Activated T-cell treated with anti-CD3 and anti-CD28 coated beads, Interleukin-2, amount 50 U/mL, for 4 hours (primary cell): ENCODE data around the gene DEPDC5. TPM values are rescaled to one million over a fixed set of nuclear protein-coding genes. Genes with fewer than 3 reads are reported as not detected.
A peak's percentile ranks its signal among the peaks of the same experiment; 100 is the strongest.
"Not testable (repeated sequence)": the region's sequence is repeated elsewhere in the genome, so short reads cannot be mapped to it uniquely, and the experiment has no call there.

Source experiments
- ATAC-seq, 2 donors: fragments of 200-7000 bp; cut with Tn5 transposase; one replicate each; pipeline ENCODE4 v1.10.0; 2021
- DNase-seq: peaks from one replicate; pipeline ENCODE4 v3.0.0-alpha.2; 2020
- H3K27me3 Mint-ChIP-seq: one replicate; pipeline ENCODE4 v1.8.0; 2021; ENCODE audit warnings: low read depth, mixed read lengths
- H3K36me3 Mint-ChIP-seq: one replicate; pipeline ENCODE4 v1.8.0; 2022; ENCODE audit warnings: mixed read lengths; ENCODE audit not compliant: insufficient read depth
- H3K4me1 Mint-ChIP-seq: one replicate; pipeline ENCODE4 v1.8.0; 2021; ENCODE audit warnings: low read depth, mixed read lengths
- H3K4me3 Mint-ChIP-seq: one replicate; pipeline ENCODE4 v1.8.0; 2021; ENCODE audit warnings: mild to moderate bottlenecking, moderate library complexity, mixed read lengths
- H3K9me3 Mint-ChIP-seq: one replicate; pipeline ENCODE4 v1.8.0; 2021; ENCODE audit warnings: mixed read lengths
- total RNA-seq, 3 donors: library from RNA; stranded (reverse); gene quantifications; one replicate each; pipeline ENCODE4 v1.2.1, GENCODE V29; 2021

Gene DEPDC5
- total RNA-seq, 3 donors from 2014 or later, result 26.2 to 27.4 (median 27.0) TPM

GRCh38 chr22:31738566-31738965 is 15.3 kb upstream of the DEPDC5 start:
- ATAC-seq (no peak), DNase-seq (no peak)
- no peaks in the 10 kb centered on the region for H3K27me3 Mint-ChIP-seq
- no peaks in the 10 kb centered on the region for H3K9me3 Mint-ChIP-seq
- H3K4me1 Mint-ChIP-seq, result peaks cover 35% of the 10 kb centered on the region
- H3K36me3 Mint-ChIP-seq, result peaks cover 35% of the 10 kb centered on the region
- H3K4me3 Mint-ChIP-seq, result no peak overlapping the region

DNA sequence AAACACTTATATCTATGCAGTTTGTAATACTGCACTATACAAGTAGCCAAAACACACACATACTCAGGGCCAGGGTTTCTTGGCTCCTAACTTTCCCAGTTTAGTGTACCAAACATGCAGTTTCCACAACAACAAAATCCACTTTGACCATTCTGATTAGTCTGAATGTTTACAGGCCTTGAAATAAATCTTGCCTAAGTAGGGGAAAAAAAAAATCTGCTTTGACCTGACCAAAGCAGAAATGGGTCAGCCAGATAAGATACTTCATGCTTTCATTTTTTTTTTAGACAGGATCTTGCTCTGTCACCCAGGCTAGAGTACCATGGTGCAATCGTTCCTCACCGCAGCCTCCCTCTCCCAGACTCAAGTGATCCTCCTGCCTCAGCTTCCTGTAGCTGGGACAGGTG is 14.0 kb upstream of the DEPDC5 start:
- Mint-ChIP-seq H3K4me1 (peaks cover 30% of the 10 kb centered on the region), H3K27me3 (no peaks in the 10 kb centered on the region), H3K36me3 (peaks cover 33% of the 10 kb centered on the region), H3K9me3 (no peaks in the 10 kb centered on the region), H3K4me3 (no peak overlapping the region)
- ATAC-seq, result no peak
- no peak for DNase-seq

DNA sequence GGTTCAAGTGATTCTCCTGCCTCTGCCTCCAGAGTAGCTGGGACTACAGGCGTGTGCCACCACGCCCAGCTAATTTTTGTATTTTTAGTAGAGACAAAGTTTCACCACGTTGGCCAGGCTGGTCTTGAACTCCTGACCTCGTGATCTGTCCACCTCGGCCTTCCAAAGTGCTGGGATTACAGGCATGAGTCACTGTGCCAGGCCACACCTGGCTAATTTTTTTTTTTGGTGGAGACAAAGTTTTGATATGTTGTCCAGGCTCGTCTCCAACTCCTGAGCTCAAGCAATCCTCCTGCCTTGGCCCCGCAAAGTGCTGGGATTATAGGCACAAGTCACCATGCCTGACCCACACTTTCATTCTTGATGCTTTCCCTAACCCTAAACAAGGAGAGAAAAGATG is 13.5 kb upstream of the DEPDC5 start:
- not testable (repeated sequence) for H3K27me3 Mint-ChIP-seq, ATAC-seq, DNase-seq, H3K9me3 Mint-ChIP-seq, H3K4me3 Mint-ChIP-seq
- Mint-ChIP-seq H3K4me1 (peaks cover 30% of the 10 kb centered on the region), H3K36me3 (peaks cover 33% of the 10 kb centered on the region)

DNA sequence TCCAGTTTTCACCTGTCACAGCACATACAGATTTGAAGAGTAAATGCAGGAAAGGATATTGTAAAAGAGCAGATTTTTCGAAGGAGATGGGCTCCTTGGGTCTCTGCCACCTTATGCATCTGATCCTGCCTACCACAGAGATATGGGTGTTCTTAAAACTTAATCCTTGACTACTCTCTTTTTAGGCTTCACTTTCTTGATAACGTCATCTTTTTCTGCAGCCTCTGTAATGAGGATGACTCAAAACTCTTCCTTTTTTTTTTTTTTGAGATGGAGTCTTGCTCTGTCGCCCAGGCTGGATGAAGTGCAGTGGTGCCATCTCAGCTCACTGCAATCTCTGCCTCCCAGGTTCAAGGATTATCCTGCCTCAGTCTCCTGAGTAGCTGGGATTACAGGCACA is 11.7 kb upstream of the DEPDC5 start:
- Mint-ChIP-seq H3K9me3 (no peaks in the 10 kb centered on the region), H3K27me3 (no peaks in the 10 kb centered on the region), H3K4me3 (no peak overlapping the region), H3K4me1 (peaks cover 34% of the 10 kb centered on the region), H3K36me3 (peaks cover 31% of the 10 kb centered on the region)
- no peak for DNase-seq
- no peak for ATAC-seq

DNA sequence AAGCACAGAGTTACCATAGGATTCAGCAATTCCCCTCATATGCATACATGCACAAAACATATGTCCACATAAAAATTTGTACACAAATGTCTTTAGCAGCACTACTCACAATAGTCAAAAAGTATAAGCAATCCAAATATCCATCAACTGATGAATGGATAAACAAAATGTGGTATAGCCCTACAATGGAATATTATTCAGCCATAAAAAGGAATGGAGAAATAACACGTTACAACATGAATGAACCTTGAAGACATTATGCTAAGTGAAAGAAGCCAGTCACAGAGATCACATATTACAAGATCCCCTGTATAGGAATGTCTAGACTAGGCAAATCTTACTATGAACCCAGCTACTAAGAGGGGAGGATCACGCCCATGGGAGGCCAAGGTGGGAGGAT is 11.1 kb upstream of the DEPDC5 start:
- Mint-ChIP-seq H3K4me1 (peaks cover 37% of the 10 kb centered on the region), H3K27me3 (no peaks in the 10 kb centered on the region)
- ATAC-seq, result no peak

DNA sequence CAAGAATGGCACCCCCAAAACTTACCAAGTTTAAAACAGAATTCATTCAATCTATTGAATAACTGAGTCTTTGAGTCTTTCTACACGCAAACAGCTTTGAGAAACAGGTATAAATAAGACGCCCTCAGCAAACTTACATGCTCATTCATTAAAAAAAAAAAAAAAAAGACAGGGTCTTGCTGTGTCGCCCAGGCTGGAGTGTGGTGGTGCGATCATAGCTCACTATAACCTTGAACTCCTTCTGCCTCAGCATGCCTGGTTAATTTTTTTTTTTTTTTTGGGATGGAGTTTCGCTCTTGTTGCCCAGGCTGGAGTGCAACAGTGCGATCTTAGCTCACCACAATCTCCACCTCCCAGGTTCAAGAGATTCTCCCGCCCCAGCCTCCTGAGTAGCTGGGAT is 9.9 kb upstream of the DEPDC5 start:
- Mint-ChIP-seq H3K4me3 (no peak overlapping the region), H3K4me1 (peaks cover 40% of the 10 kb centered on the region), H3K36me3 (peaks cover 26% of the 10 kb centered on the region), H3K9me3 (no peaks in the 10 kb centered on the region), H3K27me3 (no peaks in the 10 kb centered on the region)
- ATAC-seq (no peak), DNase-seq (no peak)

More for the DNA sequence above, 11.1 kb upstream of the DEPDC5 start:
- Mint-ChIP-seq H3K9me3 (no peaks in the 10 kb centered on the region), H3K4me3 (no peak overlapping the region), H3K36me3 (peaks cover 31% of the 10 kb centered on the region)
- DNase-seq, result no peak

DNA sequence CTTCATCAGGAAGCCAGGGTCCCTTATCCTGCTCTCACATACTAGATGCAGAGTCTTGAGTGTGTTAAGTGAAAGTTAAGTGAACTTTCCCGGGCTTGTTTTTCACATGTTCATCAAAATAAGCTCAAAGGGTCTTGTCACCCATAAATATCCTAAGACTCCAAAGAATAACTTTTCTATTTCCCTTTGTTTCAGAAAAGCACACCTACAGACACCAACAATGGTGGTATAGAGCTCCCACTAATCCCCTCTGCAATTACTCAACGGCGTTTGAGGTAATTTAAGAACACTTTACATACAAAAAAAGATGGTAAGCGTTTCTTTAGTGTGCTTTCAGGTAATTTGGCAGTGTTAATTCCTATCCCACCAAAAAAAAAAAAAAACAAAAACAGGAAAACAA is 6.4 kb upstream of the DEPDC5 start:
- DNase-seq (no peak), ATAC-seq (no peak)
- peaks cover 45% of the 10 kb centered on the region for H3K4me1 Mint-ChIP-seq
- peaks cover 11% of the 10 kb centered on the region for H3K36me3 Mint-ChIP-seq
- H3K27me3 Mint-ChIP-seq, result no peaks in the 10 kb centered on the region
- H3K9me3 Mint-ChIP-seq, result no peaks in the 10 kb centered on the region
- peak overlapping the region; percentile 97 for H3K4me3 Mint-ChIP-seq

GRCh38 chr22:31748490-31748889 is 5.3 kb upstream of the DEPDC5 start:
- DNase-seq (no peak), ATAC-seq (no peak)
- H3K4me3 Mint-ChIP-seq, result peak overlapping the region; percentile 97
- H3K36me3 Mint-ChIP-seq, result peaks cover 7% of the 10 kb centered on the region
- peaks cover 51% of the 10 kb centered on the region for H3K4me1 Mint-ChIP-seq
- H3K9me3 Mint-ChIP-seq, result no peaks in the 10 kb centered on the region
- no peaks in the 10 kb centered on the region for H3K27me3 Mint-ChIP-seq

GRCh38 chr22:31749636-31750364 is 4.0 kb upstream of the DEPDC5 start, which contains the start of gene PRR14L:
Gene PRR14L (minus strand): TSS chr22:31750132. CDS start chr22:31738860, 11,272 bp downstream.
- peaks cover 55% of the 10 kb centered on the region for H3K4me1 Mint-ChIP-seq

GRCh38 chr22:31750365-31751284 is 3.2 kb upstream of the DEPDC5 start:
- DNase-seq (no peak), ATAC-seq (no peak)
- no peaks in the 10 kb centered on the region for H3K27me3 Mint-ChIP-seq

More at GRCh38 chr22:31749636-31750364, 4.0 kb upstream of the DEPDC5 start, which contains the start of gene PRR14L:
- peak within 1 kb of the TSS; percentile 97 for H3K4me3 Mint-ChIP-seq
- H3K27me3 Mint-ChIP-seq, result no peaks in the 10 kb centered on the region
- peak; percentile 99 for DNase-seq
- peaks cover 3% of the 10 kb centered on the region for H3K36me3 Mint-ChIP-seq
- H3K9me3 Mint-ChIP-seq, result no peaks in the 10 kb centered on the region
- ATAC-seq, result peak; percentile 71 to 78

GRCh38 chr22:31752096-31752847 is 1.5 kb upstream of the DEPDC5 start:
- peaks cover 56% of the 10 kb centered on the region for H3K4me1 Mint-ChIP-seq

More at GRCh38 chr22:31750365-31751284, 3.2 kb upstream of the DEPDC5 start:
- peak overlapping the region; percentile 97 for H3K4me3 Mint-ChIP-seq
- no peaks in the 10 kb centered on the region for H3K9me3 Mint-ChIP-seq
- H3K4me1 Mint-ChIP-seq, result peaks cover 61% of the 10 kb centered on the region
- H3K36me3 Mint-ChIP-seq, result peaks cover 3% of the 10 kb centered on the region

DNA sequence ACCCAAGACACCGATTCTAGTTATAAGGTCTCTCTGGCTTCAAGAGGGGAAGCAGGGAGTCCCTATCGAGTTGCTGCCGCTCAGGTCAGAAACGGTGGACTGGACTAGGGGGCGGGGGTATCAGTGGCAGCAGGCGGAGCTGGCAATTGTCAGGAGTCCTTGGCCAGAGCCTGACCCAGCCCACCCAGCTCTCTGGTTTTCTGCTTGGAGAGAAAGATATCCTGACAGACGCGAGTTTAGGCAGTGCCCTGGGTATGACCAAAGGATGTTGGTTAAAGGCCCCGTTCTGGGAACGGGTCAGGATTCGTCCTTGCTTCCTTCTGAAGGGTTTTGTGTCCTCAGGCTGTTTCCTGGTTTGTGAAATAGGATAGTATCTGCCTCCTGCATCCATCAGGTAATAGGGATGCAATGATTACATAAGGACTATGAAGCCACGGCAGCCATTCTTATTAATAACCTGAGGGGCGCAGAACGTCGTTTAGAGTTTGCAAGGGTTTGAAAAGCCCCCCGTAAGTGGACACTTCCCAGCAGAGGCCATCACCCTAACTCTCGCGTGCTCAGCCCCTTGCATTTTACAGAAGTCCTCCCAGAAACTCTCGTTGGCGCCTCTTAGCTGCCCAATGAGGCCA is 700 bp upstream of the DEPDC5 start:
- no peak for DNase-seq
- H3K9me3 Mint-ChIP-seq, result no peaks in the 10 kb centered on the region

More at GRCh38 chr22:31752096-31752847, 1.5 kb upstream of the DEPDC5 start:
- Mint-ChIP-seq H3K4me3 (no peak overlapping the region), H3K27me3 (no peaks in the 10 kb centered on the region), H3K9me3 (no peaks in the 10 kb centered on the region), H3K36me3 (peaks cover 3% of the 10 kb centered on the region)
- no peak for ATAC-seq
- DNase-seq, result no peak

DNA sequence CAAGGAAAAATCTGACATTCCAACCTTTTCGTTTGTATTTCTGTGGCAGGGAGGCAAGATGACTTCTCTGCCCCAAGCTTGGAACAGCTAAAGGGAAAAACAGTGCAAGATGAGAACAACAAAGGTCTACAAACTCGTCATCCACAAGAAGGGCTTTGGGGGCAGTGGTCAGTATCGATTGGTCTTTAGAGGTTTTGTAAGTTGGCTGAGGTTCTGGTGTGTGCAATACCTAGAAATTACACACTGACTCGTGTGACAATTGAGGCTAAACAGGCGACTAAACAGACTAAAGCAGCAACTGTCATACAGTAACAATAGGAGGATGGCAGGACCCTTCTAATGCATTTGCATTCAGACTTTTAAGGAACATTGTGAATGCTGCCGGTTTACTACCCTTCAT is 994 bp downstream of the DEPDC5 start:
- ATAC-seq (no peak), DNase-seq (no peak)
- Mint-ChIP-seq H3K9me3 (no peaks in the 10 kb centered on the region), H3K4me3 (peak overlapping the region; percentile 90), H3K36me3 (peaks cover 3% of the 10 kb centered on the region), H3K27me3 (no peaks in the 10 kb centered on the region), H3K4me1 (peaks cover 34% of the 10 kb centered on the region)

More for the DNA sequence above, 700 bp upstream of the DEPDC5 start:
- Mint-ChIP-seq H3K4me3 (peak overlapping the region; percentile 90), H3K4me1 (peaks cover 48% of the 10 kb centered on the region), H3K27me3 (no peaks in the 10 kb centered on the region), H3K36me3 (no peaks in the 10 kb centered on the region)
- ATAC-seq, result no peak
